Body of pancreas (tissue), 4 donors: ENCODE data around the gene TMEM255B.

Experiments
- CTCF ChIP-seq, 7 experiments: fragments of 450-650 bp in 4 of 7; fragments of 200-600 bp in 3 of 7; sonication (generic) in 3 of 7; IDR thresholded peaks; one replicate each; pipeline ENCODE4 v1.5.1; 2016 to 2019; ENCODE audit warnings: antibody characterized with exemption in 7 of 7
- POLR2A ChIP-seq, 3 donors: fragments of 450-650 bp; IDR thresholded peaks; one replicate each; pipeline ENCODE4 v1.6.1; 2016; ENCODE audit warnings: antibody characterized with exemption in 3 of 3, mild to moderate bottlenecking in 2 of 3

GRCh38 chr13:113837560-113838355 lies 78.7 kb downstream of the TMEM255B start:
- TF ChIP-seq POLR2A (IDR thresholded peaks at IDR 0.05) (peak in 2 of 3 donors; percentile 40 to 41), CTCF (IDR thresholded peaks at IDR 0.05) (no peak)
